Skin epidermis (tissue), 12 donors: Measurements from ENCODE around the gene CCDC15.
"Not testable (repeated sequence)": the region's sequence is repeated elsewhere in the genome, so short reads cannot be mapped to it uniquely, and the experiment has no call there.

Experiments
- H3K27ac ChIP-seq, 21 experiments: fragments of 200-600 bp; sonication (generic) in 11 of 21; one replicate each; pipeline ENCODE4 v1.5.0; 2020; ENCODE audit warnings: mild to moderate bottlenecking in 3 of 21, inconsistent platforms in 2 of 21, moderate library complexity in 2 of 21
- H3K4me3 ChIP-seq, 7 experiments: fragments of 200-600 bp; sonication (generic) in 2 of 7; one replicate each; pipeline ENCODE4 v1.5.0; 2020; ENCODE audit warnings: inconsistent platforms in 2 of 7, mild to moderate bottlenecking in 2 of 7, moderate library complexity in 1 of 7

Gene CCDC15

DNA sequence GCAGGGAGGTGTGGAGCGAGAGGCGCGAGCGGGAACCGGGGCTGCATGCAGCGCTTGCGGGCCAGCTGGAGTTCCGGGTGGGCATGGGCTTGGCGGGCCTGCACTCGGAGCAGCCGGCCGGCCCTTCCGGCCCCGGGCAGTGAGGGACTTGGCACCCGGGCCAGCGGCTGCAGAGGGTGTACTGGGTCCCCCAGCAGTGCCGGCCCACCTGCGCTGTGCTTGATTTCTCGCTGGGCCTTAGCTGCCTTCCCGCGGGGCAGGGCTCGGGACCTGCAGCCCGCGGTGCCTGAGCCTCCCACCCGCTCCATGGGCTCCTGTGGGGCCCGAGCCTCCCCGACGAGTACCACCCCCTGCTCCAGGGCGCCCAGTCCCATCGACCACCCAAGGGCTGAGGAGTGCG, 135.5 kb downstream of the CCDC15 start:
- H3K4me3 ChIP-seq, H3K27ac ChIP-seq: not testable (repeated sequence)

DNA sequence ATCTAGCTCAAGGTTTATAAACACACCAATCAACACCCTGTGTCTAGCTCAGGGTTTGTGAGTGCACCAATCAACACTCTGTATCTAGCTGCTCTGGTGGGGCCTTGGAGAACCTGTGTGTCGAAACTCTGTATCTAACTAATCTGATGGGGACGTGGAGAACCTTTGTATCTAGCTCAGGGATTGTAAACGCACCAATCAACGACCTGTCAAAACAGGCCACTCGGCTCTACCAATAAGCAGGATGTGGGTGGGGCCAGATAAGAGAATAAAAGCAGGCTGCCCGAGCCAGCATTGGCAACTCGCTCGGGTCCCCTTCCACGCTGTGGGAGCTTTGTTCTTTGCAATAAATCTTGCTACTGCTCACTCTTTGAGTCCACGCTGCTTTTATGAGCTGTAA, 136.1 kb downstream of the CCDC15 start:
- H3K4me3 ChIP-seq, H3K27ac ChIP-seq: not testable (repeated sequence)

DNA sequence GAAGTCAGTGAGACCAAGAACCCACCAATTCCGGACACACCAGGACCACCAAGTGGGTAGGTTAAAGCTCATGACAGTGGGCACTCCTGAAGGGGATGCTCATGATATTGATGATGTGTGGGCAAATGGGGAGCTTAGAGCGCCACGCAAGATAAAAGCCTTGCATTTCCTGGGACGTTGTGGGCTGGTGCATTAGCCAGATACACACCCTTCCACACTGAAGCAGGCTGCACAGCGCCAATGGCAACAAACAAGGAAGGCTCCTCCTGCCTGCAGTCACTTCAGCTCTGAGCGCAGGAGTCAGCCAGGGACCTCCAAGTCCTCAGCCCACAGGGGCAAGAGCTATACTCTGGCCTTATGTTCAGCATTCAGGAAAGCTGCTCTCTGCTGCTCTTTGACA, 136.8 kb downstream of the CCDC15 start:
- Histone ChIP-seq H3K4me3 (peak overlapping the region in 1 of 7 experiments; percentile 11), H3K27ac (peak overlapping the region in 1 of 21 experiments; percentile 50)
